Activated CD4-positive, CD25-positive, alpha-beta regulatory T cell treated with anti-CD3 and anti-CD28 coated beads, Interleukin-2, amount 50 U/mL, for 72 hours (primary cell): ENCODE data around the gene SIGLEC10.

Experiments used
- DNase-seq: peaks from one replicate; pipeline ENCODE4 v3.0.0; 2021

SIGLEC10 gene

DNA sequence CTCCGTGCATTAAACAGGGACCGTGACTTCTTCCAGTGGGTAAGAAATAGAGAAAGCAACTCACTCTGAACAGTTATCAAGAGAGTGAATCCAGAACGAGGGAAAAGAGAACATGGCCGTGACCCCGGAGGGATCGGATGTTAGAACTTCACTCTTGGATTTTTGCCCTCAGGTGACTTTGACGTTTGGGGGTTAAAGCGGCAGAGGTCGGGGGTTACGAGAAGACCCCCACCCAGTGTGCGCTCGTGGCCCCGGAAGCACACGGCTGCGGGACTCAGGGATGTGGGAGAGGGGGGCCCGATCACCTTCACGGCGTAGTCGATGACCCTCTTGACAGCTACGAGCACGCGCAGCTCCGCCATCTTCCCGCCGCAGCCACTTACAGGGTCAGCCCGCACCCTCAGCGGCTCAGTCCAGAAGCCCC, 51.5 kb downstream of the SIGLEC10 start, which contains the start of gene ETFB:
Gene ETFB, minus strand, starts transcription at position 424 of the 424 bp plus-strand sequence. Its CDS starts 62 bp downstream, at position 362.
- no peak for DNase-seq

DNA sequence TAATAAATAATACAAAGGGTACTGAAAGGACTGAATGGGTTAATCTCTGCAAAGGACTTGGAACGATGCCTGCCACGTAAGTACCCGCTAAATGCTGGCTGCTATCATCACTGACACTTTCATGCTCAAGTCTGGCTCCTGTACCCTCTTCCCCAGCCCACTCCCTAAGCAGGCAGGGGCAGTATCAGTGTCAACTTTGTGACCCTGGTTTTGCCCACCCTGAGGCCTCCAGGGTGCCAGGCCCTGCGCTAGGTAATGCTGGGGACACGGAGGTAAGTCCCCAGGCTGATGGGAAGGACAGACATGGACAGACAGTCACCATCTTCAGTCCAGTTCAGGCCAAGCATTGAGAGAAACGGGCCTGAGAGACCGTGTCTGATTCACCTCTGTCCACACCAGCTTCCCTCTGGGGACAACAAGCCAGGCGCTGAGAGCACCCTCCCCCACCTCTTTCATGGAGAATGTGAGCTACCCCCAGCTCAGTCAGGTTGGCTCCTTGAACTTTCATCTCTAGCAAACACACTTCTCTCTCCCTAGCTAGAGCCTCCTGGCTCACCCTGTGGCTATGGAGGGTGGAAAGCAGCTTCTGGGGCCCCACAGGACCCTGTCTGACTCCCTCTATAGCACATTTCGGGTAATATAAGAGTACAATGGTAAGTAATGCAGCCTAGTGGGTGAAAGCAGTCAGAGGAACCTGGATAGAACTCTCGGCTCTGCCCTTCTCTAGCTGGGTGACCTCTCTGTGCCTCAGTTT, 52.1 kb downstream of the SIGLEC10 start:
- DNase-seq, result no peak

DNA sequence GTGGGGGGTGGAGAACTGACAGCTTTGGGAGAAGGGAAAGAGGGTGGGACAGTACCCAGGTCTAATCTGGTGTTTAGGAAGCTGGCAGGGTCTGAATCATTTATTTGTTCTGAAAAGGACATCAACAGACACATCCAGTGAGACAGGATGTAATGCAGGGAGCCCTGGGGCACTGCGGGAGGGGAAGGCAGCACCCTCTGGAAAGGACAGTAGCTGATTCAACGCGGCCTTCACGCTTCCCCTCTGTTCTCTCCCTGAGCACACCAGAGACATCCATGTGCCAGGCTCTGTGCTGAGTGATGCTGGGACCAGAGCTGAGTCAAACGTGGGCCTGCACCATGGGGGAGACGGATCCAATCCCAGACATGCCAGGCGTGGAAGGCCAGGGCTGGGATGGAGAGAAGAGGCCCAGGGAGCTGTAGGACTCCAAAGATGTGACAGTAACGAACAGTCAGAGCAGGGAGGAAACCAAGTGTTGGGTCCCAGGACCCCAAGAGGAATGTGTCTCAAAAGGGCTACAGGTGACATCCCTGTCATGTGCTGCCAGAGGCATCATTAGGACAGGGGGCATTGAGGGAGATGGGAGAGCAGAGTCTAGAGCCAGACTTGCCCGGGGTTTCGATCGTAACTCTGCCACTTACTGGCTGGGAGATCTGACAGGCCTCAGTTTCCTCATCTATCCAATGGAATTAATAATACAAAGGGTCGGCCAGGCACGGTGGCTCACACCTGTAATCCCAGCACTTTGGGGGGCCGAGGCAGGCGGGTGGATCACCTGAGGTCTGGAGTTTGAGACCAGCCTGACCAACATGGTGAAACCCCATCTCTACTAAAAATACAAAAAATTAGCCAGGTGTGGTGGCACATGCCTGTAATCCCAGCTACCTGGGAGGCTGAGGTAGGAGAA, 53.0 kb downstream of the SIGLEC10 start:
- DNase-seq, result no peak

DNA sequence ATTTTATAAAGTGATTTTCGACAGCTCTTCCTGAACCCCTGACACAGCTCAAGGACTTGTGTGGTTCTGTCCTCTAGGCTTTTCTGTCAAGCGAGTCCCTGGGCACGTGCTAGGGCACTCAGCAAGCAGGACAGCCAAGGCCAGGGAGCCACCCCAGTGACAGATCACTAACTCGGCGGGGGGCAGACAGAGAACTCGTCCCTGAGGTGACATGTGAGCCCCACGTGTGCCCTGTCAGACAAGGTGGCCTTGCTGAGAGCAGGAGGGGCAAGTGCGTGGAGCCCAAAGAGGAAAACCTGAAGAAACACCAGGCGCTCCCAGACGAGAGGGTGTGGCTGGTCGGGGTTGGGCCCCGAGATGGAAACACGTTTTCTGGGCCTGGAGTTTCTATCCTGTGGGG, 56.2 kb downstream of the SIGLEC10 start:
- no peak for DNase-seq
